SU-DHL-6 (cell line): ENCODE results near the gene KANK2.

Experiments used
- H2AFZ ChIP-seq: fragments of 200-600 bp; sonication (generic); 2 replicates; pipeline ENCODE4 v1.6.1; 2014; ENCODE audit warnings: low read depth, mild to moderate bottlenecking, moderate library complexity, mixed read lengths, antibody characterized with exemption, low read length; ENCODE audit not compliant: severe bottlenecking
- H3F3A ChIP-seq: fragments of 200-600 bp; shearing (Covaris generic); 2 replicates; pipeline ENCODE4 v1.6.0; 2016; ENCODE audit warnings: antibody characterized with exemption, mild to moderate bottlenecking; ENCODE audit not compliant: insufficient read depth
- H3K27ac ChIP-seq: fragments of 200-600 bp; sonication (generic); 2 replicates; pipeline ENCODE4 v1.5.1; 2016; ENCODE audit warnings: low read depth, mild to moderate bottlenecking, low read length, moderate library complexity, mixed read lengths
- H3K27me3 ChIP-seq: fragments of 200-600 bp; sonication (generic), shearing (Covaris generic); 2 replicates; pipeline ENCODE4 v1.6.0; 2014; ENCODE audit warnings: mild to moderate bottlenecking, low read length
- H3K36me3 ChIP-seq: fragments of 200-600 bp; sonication (generic); 2 replicates; pipeline ENCODE4 v1.6.1; 2014; ENCODE audit warnings: mild to moderate bottlenecking, low read length, mixed read lengths
- H3K4me2 ChIP-seq: fragments of 300-600, 200-600 bp; shearing (Covaris generic), sonication (generic); 2 replicates; pipeline ENCODE4 v1.6.0; 2014; ENCODE audit warnings: low read length, low read depth, mild to moderate bottlenecking; ENCODE audit not compliant: poor library complexity, severe bottlenecking
- H3K4me3 ChIP-seq: fragments of 200-600 bp; sonication (generic); 2 replicates; pipeline ENCODE4 v1.5.1; 2014; ENCODE audit warnings: antibody characterized with exemption, low read length, mild to moderate bottlenecking, mixed read lengths; ENCODE audit not compliant: insufficient read depth, poor library complexity, severe bottlenecking
- H3K79me2 ChIP-seq: fragments of 200-600 bp; sonication (generic); 2 replicates; pipeline ENCODE4 v1.6.1; 2014; ENCODE audit warnings: mild to moderate bottlenecking, low read length, moderate library complexity; ENCODE audit not compliant: insufficient read depth
- H3K9ac ChIP-seq: fragments of 200-600 bp; sonication (generic); 2 replicates; pipeline ENCODE4 v1.7.0; 2014; ENCODE audit warnings: mild to moderate bottlenecking, low read length
- H3K9me2 ChIP-seq: fragments of 200-600 bp; sonication (generic); replicated peaks from 2 replicates; pipeline ENCODE4 v1.6.1; 2014; ENCODE audit warnings: low read length; ENCODE audit not compliant: insufficient read depth
- H3K9me3 ChIP-seq: fragments of 200-600 bp; sonication (generic); 2 replicates; pipeline ENCODE4 v1.6.1; 2014; ENCODE audit warnings: low read length, mixed read lengths; ENCODE audit not compliant: insufficient read depth
- H4K20me1 ChIP-seq: fragments of 200-600 bp; sonication (generic); 2 replicates; pipeline ENCODE4 v1.6.1; 2014; ENCODE audit warnings: low read depth, mild to moderate bottlenecking, antibody characterized with exemption, low read length, moderate library complexity, mixed read lengths
- CTCF ChIP-seq: fragments of 200-600 bp; sonication (generic); IDR thresholded peaks from one replicate; pipeline ENCODE4 v1.5.1; 2017; ENCODE audit warnings: antibody characterized with exemption, mild to moderate bottlenecking, low read length, moderate library complexity; ENCODE audit not compliant: insufficient read depth, poor library complexity, severe bottlenecking
- EZH2phosphoT487 ChIP-seq: fragments of 200-600 bp; sonication (generic), shearing (Covaris generic); conservative IDR thresholded peaks from 2 replicates; pipeline ENCODE4 v1.6.1; 2018; ENCODE audit warnings: mild to moderate bottlenecking, antibody characterized with exemption, low read length, moderate library complexity, mixed read lengths

Gene KANK2

GRCh38 chr19:11198769-11199424, 1.6 kb upstream of the KANK2 start:
- H3K79me2 ChIP-seq: no peaks in the 10 kb centered on the region
- H3K36me3 ChIP-seq: no peaks in the 10 kb centered on the region
- no peaks in the 10 kb centered on the region for H3K27me3 ChIP-seq
- H3K9ac ChIP-seq: no peak overlapping the region
- 0 out of 2 replicates have a peak, but pooled peaks cover 4% of the 10 kb centered on the region for H3F3A ChIP-seq
- no peak overlapping the region for H3K4me2 ChIP-seq
- no peaks in the 10 kb centered on the region for H3K9me2 ChIP-seq
- H3K9me3 ChIP-seq: no peaks in the 10 kb centered on the region
- H3K27ac ChIP-seq: no peak overlapping the region
- H3K4me3 ChIP-seq: no peak overlapping the region
- H2AFZ ChIP-seq: no peak overlapping the region
- no peak for TF ChIP-seq CTCF
- H4K20me1 ChIP-seq: no peaks in the 10 kb centered on the region

- Histone ChIP-seq H3F3A (0 out of 2 replicates have a peak, but pooled peaks cover 4% of the 10 kb centered on the region), H3K4me3 (peak overlapping the region; percentile 76), H3K27ac (peak overlapping the region; percentile 13; the same call in 1 of the 2 replicates), H3K4me2 (peak overlapping the region; percentile 75), H3K9ac (peak overlapping the region; percentile 77), H3K79me2 (no peaks in the 10 kb centered on the region), H3K9me2 (no peaks in the 10 kb centered on the region), H3K27me3 (no peaks in the 10 kb centered on the region), H2AFZ (peak overlapping the region; percentile 90), H4K20me1 (no peaks in the 10 kb centered on the region), H3K36me3 (no peaks in the 10 kb centered on the region), H3K9me3 (no peaks in the 10 kb centered on the region)
- TF ChIP-seq CTCF (no peak), EZH2phosphoT487 (no peak)
Measured at GRCh38 chr19:11198175-11198534, 810 bp upstream of the KANK2 start.

GRCh38 chr19:11196406-11197287, 698 bp downstream of the KANK2 start:
- H4K20me1 ChIP-seq: no peaks in the 10 kb centered on the region
- peak overlapping the region; percentile 75 for H3K4me2 ChIP-seq
- peak overlapping the region; percentile 77 for H3K9ac ChIP-seq
- no peaks in the 10 kb centered on the region for H3K27me3 ChIP-seq
- H3K27ac ChIP-seq: peak overlapping the region; percentile 44; the same call in 1 of the 2 replicates
- peak overlapping the region; percentile 76 for H3K4me3 ChIP-seq
- no peak overlapping the region for H2AFZ ChIP-seq
- no peak for TF ChIP-seq EZH2phosphoT487
- H3K9me3 ChIP-seq: no peaks in the 10 kb centered on the region
- H3K79me2 ChIP-seq: no peaks in the 10 kb centered on the region
- no peaks in the 10 kb centered on the region for H3K36me3 ChIP-seq
- 0 out of 2 replicates have a peak, but pooled peaks cover 5% of the 10 kb centered on the region for H3F3A ChIP-seq
- no peaks in the 10 kb centered on the region for H3K9me2 ChIP-seq
